C4-2B (cell line): ENCODE data around the gene SHCBP1L.
"Not testable (repeated sequence)": the region's sequence is repeated elsewhere in the genome, so short reads cannot be mapped to it uniquely, and the experiment has no call there.

ENCODE experiments used
- CTCF ChIP-seq: fragments of 450-650 bp; conservative IDR thresholded peaks from 2 replicates; pipeline ENCODE4 v1.5.1; 2017; ENCODE audit warnings: mild to moderate bottlenecking
- ZFX ChIP-seq: fragments of 450-650 bp; IDR thresholded peaks from 2 replicates; pipeline ENCODE4 v1.6.1; 2017

GRCh38 chr1:182942145-182942544 lies 10.8 kb downstream of the SHCBP1L start:
- not testable (repeated sequence) for TF ChIP-seq CTCF, ZFX
